HG02798 (cell line): ENCODE data around the gene SIK3.

Experiments
- ATAC-seq: cut with Tn5 transposase; IDR thresholded peaks from one replicate; pipeline ENCODE4 v1.9.1; 2021; ENCODE audit warnings: mild to moderate bottlenecking; ENCODE audit not compliant: unreplicated experiment, poor library complexity

Gene SIK3

GRCh38 chr11:117016747-117017146, 81.5 kb downstream of the SIK3 start:
- ATAC-seq: no peak

- ATAC-seq: no peak
These were observed 82.0 kb downstream of the SIK3 start for GRCh38 chr11:117016246-117016645.

- ATAC-seq: no peak
These were observed 86.7 kb downstream of the SIK3 start for GRCh38 chr11:117011541-117011898.

- no peak for ATAC-seq
These were observed 87.3 kb downstream of the SIK3 start for GRCh38 chr11:117010808-117011540.

GRCh38 chr11:117009905-117010605, 88.2 kb downstream of the SIK3 start:
- no peak for ATAC-seq

GRCh38 chr11:117005758-117006157, 92.5 kb downstream of the SIK3 start:
- no peak for ATAC-seq

- no peak for ATAC-seq
These were observed 95.5 kb downstream of the SIK3 start for GRCh38 chr11:117002639-117003299.

GRCh38 chr11:117000014-117000737, 98.1 kb downstream of the SIK3 start:
- ATAC-seq: no peak

GRCh38 chr11:116997071-116997470, 101.2 kb downstream of the SIK3 start:
- no peak for ATAC-seq

GRCh38 chr11:116994195-116994594, 104.0 kb downstream of the SIK3 start:
- no peak for ATAC-seq

GRCh38 chr11:116993599-116993998, 104.6 kb downstream of the SIK3 start:
- ATAC-seq: no peak

GRCh38 chr11:116991491-116991890, 106.7 kb downstream of the SIK3 start:
- ATAC-seq: no peak

- no peak for ATAC-seq
These were observed 107.4 kb downstream of the SIK3 start for GRCh38 chr11:116990811-116991210.

GRCh38 chr11:116990061-116990473, 108.2 kb downstream of the SIK3 start:
- ATAC-seq: no peak

- ATAC-seq: no peak
These were observed 109.0 kb downstream of the SIK3 start for GRCh38 chr11:116989184-116989583.

GRCh38 chr11:116986521-116987105, 111.6 kb downstream of the SIK3 start:
- ATAC-seq: peak; percentile 70

- no peak for ATAC-seq
These were observed 113.6 kb downstream of the SIK3 start for GRCh38 chr11:116984589-116984988.

- no peak for ATAC-seq
These were observed 114.0 kb downstream of the SIK3 start for GRCh38 chr11:116984186-116984585.

GRCh38 chr11:116981266-116981885, 116.9 kb downstream of the SIK3 start:
- no peak for ATAC-seq
